Measurements from ENCODE around the gene ZNF48. TPM values are rescaled to one million over a fixed set of nuclear protein-coding genes. Genes with fewer than 3 reads are reported as not detected.

ZNF48 gene
- polyA plus RNA-seq, 1 donor (not counting 4 experiments of a cell fraction or from before 2014, with no cell fraction given): 4.3 TPM

GRCh38 chr16:30439720-30440348 is 44.6 kb downstream of the ZNF48 start:
- H3K27me3 ChIP-seq (ENCODE audit: control insufficient read depth, extremely low read depth, insufficient read depth, low read length): no peaks in the 10 kb centered on the region
- H3K9ac ChIP-seq (ENCODE audit: control insufficient read depth, extremely low read depth, insufficient read depth, low read length): no peak overlapping the region
- peaks cover 0 to 16% of the 10 kb centered on the region in 2 experiments for H3K36me3 ChIP-seq (ENCODE audit: control insufficient read depth in 2 of 2, extremely low read depth in 1 of 2, insufficient read depth in 2 of 2, low read length in 2 of 2)
- no peak overlapping the region for H3K4me2 ChIP-seq (ENCODE audit: control insufficient read depth, extremely low read depth, insufficient read depth, low read depth, low read length)
- no peak overlapping the region for H3K4me3 ChIP-seq (ENCODE audit: control insufficient read depth in 2 of 3, extremely low read depth in 1 of 3, insufficient read depth in 2 of 3, low read depth in 1 of 3, low read length in 3 of 3)
- no peaks in the 10 kb centered on the region for H4K20me1 ChIP-seq (ENCODE audit: control insufficient read depth, extremely low read depth, insufficient read depth, low read length)
- peaks cover 11% of the 10 kb centered on the region for H3K4me1 ChIP-seq (ENCODE audit: control insufficient read depth, extremely low read depth, insufficient read depth, low read length)
- TF ChIP-seq, protein P1, sequence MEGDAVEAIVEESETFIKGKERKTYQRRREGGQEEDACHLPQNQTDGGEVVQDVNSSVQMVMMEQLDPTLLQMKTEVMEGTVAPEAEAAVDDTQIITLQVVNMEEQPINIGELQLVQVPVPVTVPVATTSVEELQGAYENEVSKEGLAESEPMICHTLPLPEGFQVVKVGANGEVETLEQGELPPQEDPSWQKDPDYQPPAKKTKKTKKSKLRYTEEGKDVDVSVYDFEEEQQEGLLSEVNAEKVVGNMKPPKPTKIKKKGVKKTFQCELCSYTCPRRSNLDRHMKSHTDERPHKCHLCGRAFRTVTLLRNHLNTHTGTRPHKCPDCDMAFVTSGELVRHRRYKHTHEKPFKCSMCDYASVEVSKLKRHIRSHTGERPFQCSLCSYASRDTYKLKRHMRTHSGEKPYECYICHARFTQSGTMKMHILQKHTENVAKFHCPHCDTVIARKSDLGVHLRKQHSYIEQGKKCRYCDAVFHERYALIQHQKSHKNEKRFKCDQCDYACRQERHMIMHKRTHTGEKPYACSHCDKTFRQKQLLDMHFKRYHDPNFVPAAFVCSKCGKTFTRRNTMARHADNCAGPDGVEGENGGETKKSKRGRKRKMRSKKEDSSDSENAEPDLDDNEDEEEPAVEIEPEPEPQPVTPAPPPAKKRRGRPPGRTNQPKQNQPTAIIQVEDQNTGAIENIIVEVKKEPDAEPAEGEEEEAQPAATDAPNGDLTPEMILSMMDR (optimal IDR thresholded peaks at IDR 0.05 in 1 of 3, IDR thresholded peaks at IDR 0.05 in 1 of 3, conservative IDR thresholded peaks at IDR 0.05 in 1 of 3; ENCODE audit: extremely low read depth in 1 of 3, insufficient read depth in 2 of 3, low read length in 3 of 3): no peak
- no peak for TF ChIP-seq EZH2 (IDR thresholded peaks at IDR 0.05; ENCODE audit: low read length)
- no peaks in the 10 kb centered on the region for H3K9me3 ChIP-seq (ENCODE audit: control insufficient read depth, low read depth, low read length)
- no peak overlapping the region for H2AFZ ChIP-seq (ENCODE audit: control insufficient read depth, low read length)
- DNase-seq (ENCODE audit: low read depth, low spot score) (no peak), FAIRE-seq (no peak)
- peaks cover 9% of the 10 kb centered on the region for H3K79me2 ChIP-seq (ENCODE audit: control insufficient read depth, insufficient read depth, low read length)
- H3K27ac ChIP-seq (ENCODE audit: control insufficient read depth, insufficient read depth, low read length): no peak overlapping the region
- dilution Hi-C loops (cut with MboI; ENCODE audit: extremely low pct_ligation_motif_present, low sequenced_read_pairs): no loop called here
- H3K9me1 ChIP-seq (ENCODE audit: control insufficient read depth, extremely low read depth, insufficient read depth, low read length): no peaks in the 10 kb centered on the region

DNA sequence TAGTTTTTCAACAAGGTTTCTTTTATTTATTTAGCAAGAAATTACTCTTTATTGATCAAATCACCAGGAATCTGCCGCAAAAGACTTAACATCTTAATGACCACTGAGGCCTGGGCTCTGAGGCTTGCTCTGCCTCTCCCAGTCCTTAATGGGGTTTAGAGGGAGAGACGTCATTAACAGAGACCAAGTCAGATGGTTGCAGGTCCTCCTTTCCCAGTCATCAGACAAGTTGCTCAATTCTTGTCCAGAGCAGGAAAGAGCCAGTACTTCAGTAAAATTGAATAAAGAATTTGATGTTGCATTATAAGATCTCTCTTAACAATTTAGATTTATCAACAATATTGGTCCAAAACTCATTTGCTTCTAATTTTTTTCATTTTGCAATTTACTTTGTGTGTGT is 48.4 kb downstream of the ZNF48 start:
- no peak overlapping the region for H3K9ac ChIP-seq (ENCODE audit: control insufficient read depth, extremely low read depth, insufficient read depth, low read length)
- peaks cover 13% of the 10 kb centered on the region for H3K79me2 ChIP-seq (ENCODE audit: control insufficient read depth, insufficient read depth, low read length)
- no peak overlapping the region for H3K4me2 ChIP-seq (ENCODE audit: control insufficient read depth, extremely low read depth, insufficient read depth, low read depth, low read length)
- H3K27ac ChIP-seq (ENCODE audit: control insufficient read depth, insufficient read depth, low read length): no peak overlapping the region
- H3K9me3 ChIP-seq (ENCODE audit: control insufficient read depth, low read depth, low read length): no peaks in the 10 kb centered on the region
- H3K4me1 ChIP-seq (ENCODE audit: control insufficient read depth, extremely low read depth, insufficient read depth, low read length): peaks cover 17% of the 10 kb centered on the region
- DNase-seq (ENCODE audit: low read depth, low spot score) (no peak), FAIRE-seq (no peak)
- no peak overlapping the region for H3K4me3 ChIP-seq (ENCODE audit: control insufficient read depth in 2 of 3, extremely low read depth in 1 of 3, insufficient read depth in 2 of 3, low read depth in 1 of 3, low read length in 3 of 3)
- no peaks in the 10 kb centered on the region for H3K27me3 ChIP-seq (ENCODE audit: control insufficient read depth, extremely low read depth, insufficient read depth, low read length)
- H2AFZ ChIP-seq (ENCODE audit: control insufficient read depth, low read length): no peak overlapping the region
- dilution Hi-C loops (cut with MboI; ENCODE audit: extremely low pct_ligation_motif_present, low sequenced_read_pairs): no loop called here
- H3K9me1 ChIP-seq (ENCODE audit: control insufficient read depth, extremely low read depth, insufficient read depth, low read length): no peaks in the 10 kb centered on the region
- no peaks in the 10 kb centered on the region for H4K20me1 ChIP-seq (ENCODE audit: control insufficient read depth, extremely low read depth, insufficient read depth, low read length)
- no peak for TF ChIP-seq EZH2 (IDR thresholded peaks at IDR 0.05; ENCODE audit: low read length)
- TF ChIP-seq, protein P1 (optimal IDR thresholded peaks at IDR 0.05 in 1 of 3, IDR thresholded peaks at IDR 0.05 in 1 of 3, conservative IDR thresholded peaks at IDR 0.05 in 1 of 3; ENCODE audit: extremely low read depth in 1 of 3, insufficient read depth in 2 of 3, low read length in 3 of 3): no peak
- H3K36me3 ChIP-seq (ENCODE audit: control insufficient read depth in 2 of 2, extremely low read depth in 1 of 2, insufficient read depth in 2 of 2, low read length in 2 of 2): peaks cover 0 to 16% of the 10 kb centered on the region in 2 experiments
